Measurements from ENCODE around the gene ENTPD6.
"Not testable (repeated sequence)": the region's sequence is repeated elsewhere in the genome, so short reads cannot be mapped to it uniquely, and the experiment has no call there.

ENTPD6 gene

GRCh38 chr20:25223765-25224720, 28.5 kb downstream of the ENTPD6 start:
- DNase-seq (no peak), ATAC-seq (no peak)

DNA sequence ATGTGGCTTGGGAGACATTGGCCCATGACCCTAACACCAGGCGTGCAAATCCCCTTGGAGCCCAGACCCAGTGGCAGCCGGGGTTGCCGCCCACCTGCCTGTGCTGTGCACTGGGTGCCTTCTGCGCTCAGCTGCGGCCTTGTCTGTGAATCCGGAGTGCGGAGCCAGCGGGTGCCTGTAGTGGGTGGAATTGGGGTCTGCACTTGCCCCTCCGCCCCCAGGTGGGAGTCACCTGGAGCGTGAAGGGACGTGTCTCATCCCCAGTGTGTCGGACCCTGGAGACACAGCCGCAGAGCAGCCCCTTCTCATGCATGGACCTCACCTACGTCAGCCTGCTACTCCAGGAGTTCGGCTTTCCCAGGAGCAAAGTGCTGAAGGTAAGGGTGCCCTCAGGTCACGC, 29.4 kb downstream of the ENTPD6 start:
- no peak for ATAC-seq

DNA sequence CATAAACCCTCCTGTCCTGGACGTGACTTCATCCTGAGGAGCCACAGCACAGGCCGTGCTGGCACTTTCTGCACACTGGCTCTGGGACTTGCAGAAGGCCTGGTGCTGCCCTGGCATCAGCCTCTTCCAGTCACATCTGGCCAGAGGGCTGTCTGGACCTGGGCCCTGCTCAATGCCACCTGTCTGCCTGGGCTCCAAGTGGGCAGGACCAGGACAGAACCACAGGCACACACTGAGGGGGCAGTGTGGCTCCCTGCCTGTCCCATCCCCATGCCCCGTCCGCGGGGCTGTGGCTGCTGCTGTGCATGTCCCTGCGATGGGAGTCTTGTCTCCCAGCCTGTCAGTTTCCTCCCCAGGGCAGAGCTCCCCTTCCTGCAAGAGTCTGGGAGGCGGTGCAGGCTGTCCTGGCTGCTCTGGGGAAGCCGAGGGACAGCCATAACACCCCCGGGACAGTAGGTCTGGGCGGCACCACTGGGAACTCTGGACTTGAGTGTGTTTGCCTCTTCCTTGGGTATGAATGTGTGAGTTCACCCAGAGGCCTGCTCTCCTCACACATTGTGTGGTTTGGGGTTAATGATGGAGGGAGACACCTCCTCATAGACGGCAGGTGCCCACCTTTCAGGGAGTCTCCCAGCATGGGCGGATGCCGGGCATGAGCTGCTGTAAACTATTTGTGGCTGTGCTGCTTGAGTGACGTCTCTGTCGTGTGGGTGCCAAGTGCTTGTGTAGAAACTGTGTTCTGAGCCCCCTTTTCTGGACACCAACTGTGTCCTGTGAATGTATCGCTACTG, 30.3 kb downstream of the ENTPD6 start:
- no peak for DNase-seq
- no peak for ATAC-seq

More for the DNA sequence above, 29.4 kb downstream of the ENTPD6 start:
- DNase-seq, result no peak

DNA sequence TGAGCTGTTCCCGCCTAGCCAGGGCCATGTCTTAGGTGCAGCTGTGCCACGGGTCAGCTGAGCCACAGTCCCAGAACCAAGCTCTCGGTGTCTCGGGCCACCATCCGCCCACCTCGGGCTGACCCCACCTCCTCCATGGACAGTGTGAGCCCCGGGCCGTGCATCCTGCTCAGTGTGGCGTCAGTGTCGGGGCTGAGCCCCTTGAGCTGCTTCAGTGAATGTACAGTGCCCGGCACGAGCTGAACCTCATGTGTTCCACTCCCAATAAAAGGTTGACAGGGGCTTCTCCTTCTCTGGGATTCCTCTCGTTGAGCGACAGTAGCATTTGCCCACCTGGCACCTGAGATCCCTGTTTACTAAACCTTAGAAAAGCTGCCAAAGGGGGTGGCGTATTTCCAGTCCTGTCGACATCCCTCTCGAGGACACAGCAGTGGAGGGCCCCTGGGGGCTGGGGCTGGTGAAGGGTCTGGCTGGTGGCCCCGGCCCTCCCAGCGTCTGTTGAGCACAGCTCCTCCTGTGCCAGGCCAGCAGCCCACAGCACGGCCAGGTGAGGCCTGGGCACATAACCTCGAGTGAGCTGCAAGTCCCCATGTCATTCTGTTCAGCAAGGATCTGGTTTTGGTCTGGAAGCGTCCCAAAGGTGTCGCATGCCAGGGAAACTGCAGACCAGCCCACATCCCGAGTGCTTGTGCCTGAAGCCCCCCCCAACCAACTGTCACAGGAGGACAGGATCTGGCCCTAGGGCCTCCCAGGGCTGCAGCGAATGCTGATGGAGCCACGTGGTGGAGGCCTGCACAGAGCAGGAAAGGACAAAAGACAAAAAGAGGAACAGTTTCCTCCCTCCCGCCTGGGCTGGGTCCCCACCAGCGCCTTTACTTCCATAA, 31.2 kb downstream of the ENTPD6 start:
- no peak for ATAC-seq
- no peak for DNase-seq

- ATAC-seq (no peak), DNase-seq (no peak)
These were observed 31.9 kb downstream of the ENTPD6 start for GRCh38 chr20:25227317-25227831.

- no peak for ATAC-seq
- no peak for DNase-seq
These were observed 34.1 kb downstream of the ENTPD6 start for GRCh38 chr20:25229486-25230165.

GRCh38 chr20:25230166-25230831, 34.8 kb downstream of the ENTPD6 start:
- ATAC-seq (no peak), DNase-seq (no peak)

- no peak for DNase-seq
- ATAC-seq, result no peak
These were observed 37.7 kb downstream of the ENTPD6 start for GRCh38 chr20:25233016-25233772.

- ATAC-seq, DNase-seq: not testable (repeated sequence)
These were observed 38.7 kb downstream of the ENTPD6 start for GRCh38 chr20:25234009-25234849.

DNA sequence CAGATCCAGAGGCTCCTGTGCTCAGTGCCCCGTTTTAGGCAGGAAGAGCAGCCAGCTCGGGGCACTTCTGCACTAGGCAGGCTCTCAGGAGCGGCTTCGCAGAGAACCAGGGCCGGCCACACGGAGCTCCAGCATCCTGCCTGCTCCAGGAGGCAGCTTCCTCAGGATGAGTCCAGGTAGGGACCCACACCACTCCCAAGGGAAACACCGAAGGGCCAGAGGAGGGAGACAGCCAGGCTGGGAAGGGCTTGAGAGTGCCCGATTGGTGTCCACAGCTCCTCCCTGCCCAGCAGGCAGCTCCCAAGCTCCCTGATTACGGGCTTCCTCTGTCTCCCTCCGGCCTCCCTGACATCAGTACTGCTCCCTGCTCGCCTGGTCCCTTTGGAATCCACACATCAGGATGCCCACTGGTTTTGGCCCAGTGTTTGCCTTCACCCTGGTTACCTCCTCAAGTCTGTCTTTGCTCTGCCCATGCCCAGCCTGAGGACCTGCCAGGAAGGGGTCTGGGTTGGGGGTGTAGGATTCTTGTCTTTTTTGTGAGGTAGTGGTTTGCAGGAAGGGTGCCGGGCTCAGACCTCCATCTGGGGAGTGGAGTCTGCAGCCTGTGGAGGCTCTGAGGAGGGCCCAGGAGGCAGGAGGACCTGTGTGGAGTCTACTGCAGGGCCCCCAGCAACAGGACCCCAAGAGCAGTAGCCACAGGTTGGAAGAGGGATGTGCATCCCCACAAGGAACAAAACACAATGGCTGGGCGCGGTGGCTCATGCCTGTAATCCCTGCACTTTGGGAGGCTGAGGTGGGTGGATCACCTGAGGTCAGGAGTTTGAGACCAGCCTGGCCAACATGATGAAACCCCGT, 41.2 kb downstream of the ENTPD6 start:
- no peak for ATAC-seq
- no peak for DNase-seq

DNA sequence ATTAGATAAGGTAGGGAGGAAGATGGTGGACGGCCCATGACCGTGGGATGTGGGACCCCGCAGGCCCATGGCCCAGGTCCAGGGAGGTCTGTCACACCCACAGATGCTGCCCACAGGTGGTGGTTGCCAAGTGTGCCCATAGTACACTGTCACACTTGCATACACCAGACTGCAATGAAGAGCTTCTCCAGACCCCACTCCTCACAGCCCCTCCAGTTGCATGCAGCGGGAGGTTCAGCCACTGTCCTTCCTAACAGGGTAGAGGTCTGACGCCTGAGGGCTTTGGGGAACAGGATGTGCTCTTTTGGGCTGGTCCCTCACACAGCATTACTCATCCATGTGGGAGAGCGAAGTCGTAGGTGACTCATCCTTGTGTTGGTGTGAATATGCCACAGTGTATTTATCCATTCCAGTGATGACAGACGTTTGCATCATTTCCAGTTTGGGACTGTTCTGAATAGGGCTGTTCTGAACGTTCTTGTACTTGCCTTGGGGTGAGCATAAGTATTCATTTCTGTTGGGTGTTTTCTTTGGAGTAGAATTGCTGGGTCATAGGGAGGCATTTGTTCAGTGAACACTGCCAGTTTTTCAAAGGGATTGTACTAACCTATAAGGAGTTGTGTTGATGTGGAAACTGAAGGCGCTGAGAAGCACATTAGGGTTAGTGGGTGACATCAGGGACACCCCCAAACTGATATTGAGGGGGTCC, 42.3 kb downstream of the ENTPD6 start:
- peak; percentile 98 for ATAC-seq
- peak; percentile 67 for DNase-seq

GRCh38 chr20:25238319-25239037, 43.0 kb downstream of the ENTPD6 start:
- no peak for ATAC-seq
- DNase-seq, result no peak

GRCh38 chr20:25239387-25240370, 44.2 kb downstream of the ENTPD6 start:
- DNase-seq, result no peak
- ATAC-seq, result no peak

GRCh38 chr20:25240851-25241658, 45.5 kb downstream of the ENTPD6 start:
- not testable (repeated sequence) for ATAC-seq, DNase-seq

GRCh38 chr20:25241659-25241955, 46.1 kb downstream of the ENTPD6 start:
- ATAC-seq, DNase-seq: not testable (repeated sequence)
